GM21825 (cell line): ENCODE data around the gene CEP250.

Source experiments
- ATAC-seq: cut with Tn5 transposase; IDR thresholded peaks from one replicate; pipeline ENCODE4 v1.9.1; 2021; ENCODE audit warnings: mild to moderate bottlenecking, moderate library complexity; ENCODE audit not compliant: unreplicated experiment

Gene CEP250, protein sequence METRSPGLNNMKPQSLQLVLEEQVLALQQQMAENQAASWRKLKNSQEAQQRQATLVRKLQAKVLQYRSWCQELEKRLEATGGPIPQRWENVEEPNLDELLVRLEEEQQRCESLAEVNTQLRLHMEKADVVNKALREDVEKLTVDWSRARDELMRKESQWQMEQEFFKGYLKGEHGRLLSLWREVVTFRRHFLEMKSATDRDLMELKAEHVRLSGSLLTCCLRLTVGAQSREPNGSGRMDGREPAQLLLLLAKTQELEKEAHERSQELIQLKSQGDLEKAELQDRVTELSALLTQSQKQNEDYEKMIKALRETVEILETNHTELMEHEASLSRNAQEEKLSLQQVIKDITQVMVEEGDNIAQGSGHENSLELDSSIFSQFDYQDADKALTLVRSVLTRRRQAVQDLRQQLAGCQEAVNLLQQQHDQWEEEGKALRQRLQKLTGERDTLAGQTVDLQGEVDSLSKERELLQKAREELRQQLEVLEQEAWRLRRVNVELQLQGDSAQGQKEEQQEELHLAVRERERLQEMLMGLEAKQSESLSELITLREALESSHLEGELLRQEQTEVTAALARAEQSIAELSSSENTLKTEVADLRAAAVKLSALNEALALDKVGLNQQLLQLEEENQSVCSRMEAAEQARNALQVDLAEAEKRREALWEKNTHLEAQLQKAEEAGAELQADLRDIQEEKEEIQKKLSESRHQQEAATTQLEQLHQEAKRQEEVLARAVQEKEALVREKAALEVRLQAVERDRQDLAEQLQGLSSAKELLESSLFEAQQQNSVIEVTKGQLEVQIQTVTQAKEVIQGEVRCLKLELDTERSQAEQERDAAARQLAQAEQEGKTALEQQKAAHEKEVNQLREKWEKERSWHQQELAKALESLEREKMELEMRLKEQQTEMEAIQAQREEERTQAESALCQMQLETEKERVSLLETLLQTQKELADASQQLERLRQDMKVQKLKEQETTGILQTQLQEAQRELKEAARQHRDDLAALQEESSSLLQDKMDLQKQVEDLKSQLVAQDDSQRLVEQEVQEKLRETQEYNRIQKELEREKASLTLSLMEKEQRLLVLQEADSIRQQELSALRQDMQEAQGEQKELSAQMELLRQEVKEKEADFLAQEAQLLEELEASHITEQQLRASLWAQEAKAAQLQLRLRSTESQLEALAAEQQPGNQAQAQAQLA (N-terminal part only)

DNA sequence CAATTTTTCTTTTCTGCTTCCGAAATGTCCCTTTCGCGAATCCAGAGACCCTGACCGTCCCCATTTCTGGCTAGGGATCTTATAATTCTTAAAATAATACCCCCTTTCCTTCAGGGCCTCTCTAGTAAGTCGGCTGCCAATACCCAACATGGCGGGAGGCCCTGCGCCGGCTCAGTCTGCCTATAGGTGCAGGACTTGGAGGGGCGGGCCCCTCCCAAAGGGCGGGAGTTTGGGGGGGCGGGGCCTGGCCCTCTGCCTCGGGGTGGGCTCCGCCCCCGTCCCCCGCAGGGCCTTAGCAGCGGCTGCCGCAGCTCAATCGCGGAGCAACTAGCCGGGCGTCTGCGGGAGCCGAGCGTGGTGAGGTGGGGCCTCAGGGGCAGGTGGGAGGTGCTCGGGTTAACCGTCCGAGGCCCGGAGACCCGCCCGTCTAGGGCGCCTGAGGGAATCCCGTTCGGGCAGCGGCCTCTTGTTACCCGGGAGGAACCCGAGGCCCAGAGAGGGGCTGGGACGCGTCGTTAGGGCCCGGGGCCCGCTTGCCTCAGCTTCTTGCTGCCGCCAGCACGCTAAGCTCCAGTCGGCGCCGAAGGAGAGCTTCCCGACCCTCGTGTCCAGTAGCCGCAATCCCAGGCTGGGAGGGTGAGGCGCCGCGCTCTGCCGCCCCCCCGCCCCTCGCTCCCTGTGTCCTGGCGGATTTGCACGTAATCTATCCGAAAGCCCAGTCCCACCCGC, at the start of gene CEP250:
TSS of gene CEP250 (plus strand) at position 718 of the 729 bp plus-strand sequence. CDS start 6,770 bp downstream, outside the sequence.
- ATAC-seq = peak; percentile 88

DNA sequence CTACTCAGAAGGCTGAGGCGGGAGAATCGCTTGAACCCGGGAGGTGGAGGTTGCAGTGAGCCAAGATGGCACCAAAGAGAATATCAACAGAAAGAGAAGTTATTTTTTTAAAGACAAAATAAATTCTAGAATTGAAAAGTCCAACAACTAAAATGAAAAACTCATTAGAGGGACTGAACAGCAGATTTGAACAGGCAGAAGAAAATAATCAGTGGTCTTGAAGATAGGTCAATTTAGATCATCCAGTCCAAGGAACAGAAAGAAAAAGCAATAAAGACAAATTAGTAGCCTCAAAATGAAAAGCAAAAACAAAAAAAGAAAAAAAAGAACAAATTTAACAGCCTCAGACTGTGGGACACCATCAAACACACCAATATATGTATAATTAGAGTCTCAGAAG, 49.6 kb upstream of the CEP250 start:
- no peak for ATAC-seq

DNA sequence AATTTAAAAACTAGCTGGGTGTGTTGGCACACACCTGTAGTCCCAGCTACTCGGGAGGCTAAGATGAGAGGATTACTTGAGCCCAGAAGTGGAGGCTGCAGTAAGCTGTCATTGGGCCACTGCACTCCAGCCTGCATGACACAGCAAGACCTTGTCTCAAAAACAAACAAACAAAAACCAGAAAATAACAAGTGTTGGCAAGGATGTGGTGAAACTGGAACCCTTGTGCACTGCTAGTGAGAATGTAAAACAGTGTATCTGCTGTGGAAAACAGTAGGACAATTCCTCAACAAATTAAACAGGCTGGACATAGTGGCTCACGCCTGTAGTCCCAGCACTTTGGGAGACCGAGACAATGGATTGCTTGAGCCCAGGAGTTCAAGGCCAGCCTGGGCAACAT, 47.1 kb upstream of the CEP250 start:
- ATAC-seq = no peak

DNA sequence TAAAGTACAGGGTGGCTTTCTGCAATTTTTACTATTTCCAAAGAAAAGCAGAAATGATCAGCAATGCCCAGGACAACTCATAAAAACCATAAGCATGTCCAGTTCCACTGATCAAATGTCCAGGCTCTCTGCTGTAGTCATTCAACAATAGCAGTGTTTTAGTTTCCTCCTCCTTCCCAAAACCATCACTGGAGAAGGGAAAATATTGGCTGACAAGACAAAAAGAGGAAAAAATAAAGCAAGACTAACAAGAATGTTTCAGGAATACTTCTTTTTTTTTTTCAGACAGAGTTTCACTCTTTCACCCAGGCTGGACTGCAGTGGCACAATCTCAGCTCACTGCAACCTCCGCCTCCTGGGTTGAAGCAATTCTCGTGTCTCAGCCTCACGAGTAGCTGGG, 45.9 kb upstream of the CEP250 start:
- no peak for ATAC-seq

DNA sequence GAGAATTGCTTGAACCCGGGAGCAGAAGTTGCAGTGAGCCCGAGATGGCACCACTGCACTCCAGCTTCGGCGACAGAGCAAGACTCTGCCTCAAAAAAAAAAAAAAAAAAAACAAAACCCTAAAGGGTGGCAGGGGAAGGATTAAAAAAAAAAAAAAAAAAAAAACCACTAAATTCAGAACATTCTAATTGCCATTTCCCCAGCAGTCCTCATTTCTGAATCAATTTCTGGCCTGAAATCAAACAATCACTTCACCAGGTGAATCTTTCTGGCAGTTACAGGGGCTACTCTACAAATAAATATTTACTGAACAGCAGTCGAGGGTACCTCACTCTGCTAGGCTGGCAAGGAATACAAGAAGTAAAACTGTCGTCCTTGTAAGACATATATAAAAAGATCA, 44.8 kb upstream of the CEP250 start:
- no peak for ATAC-seq

DNA sequence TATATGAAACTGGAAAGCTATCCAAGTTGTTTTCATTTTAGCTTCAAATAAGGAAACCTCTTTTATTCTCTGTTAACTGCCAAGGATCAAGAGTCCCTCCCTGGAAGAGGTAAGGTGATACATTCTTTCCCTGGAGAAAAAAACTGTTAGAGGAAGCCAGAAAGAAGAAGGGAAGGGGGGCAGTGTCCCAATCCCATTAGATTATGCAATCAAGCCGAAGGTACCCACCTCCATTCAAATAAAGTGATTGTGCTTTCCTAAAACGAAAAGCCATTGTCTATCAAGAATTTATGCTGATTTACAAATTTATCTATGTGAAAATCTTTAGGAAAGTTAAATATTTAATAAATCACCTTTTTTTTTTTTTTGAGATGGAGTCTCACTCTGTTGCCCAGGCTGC, 34.1 kb upstream of the CEP250 start:
- no peak for ATAC-seq

DNA sequence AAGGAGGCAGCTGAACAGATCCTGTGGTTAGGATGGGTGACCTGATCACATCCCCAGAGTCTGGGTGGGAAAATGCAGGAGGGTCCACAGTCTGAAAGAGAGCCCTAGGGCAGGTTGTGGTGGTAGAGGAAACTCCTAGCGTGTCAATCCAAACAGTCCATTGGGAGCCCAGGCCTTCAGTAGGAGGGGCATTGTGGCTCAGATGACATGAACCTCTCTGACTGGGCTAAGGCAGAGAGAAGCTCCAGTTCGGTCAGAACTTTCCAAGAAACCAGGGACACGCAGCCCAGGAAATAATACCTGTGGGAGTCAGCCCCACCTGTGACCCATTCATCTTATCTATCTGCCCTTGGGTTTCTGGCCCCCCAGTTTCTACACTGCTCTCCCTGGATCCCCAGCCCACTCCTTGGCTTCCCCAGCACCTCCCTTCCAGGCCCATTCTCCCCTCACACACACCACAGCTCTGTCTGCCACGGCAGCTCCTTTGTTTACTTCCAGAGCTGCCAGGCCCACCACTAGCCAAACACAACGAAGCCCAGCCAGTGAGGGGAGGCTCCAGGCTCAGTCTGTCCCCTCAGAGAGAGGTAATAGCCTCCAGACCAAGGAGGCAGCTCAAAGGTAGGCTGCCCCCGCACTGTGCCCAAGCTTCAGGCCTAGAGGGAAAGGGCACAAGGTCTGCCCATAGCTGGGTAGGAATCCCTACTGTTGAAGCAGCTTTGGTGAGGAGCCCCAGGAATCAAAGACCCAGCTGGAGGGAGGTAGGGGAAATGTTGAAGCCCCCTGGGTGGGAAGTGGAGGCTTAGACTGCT, 23.6 kb upstream of the CEP250 start:
- ATAC-seq = no peak

DNA sequence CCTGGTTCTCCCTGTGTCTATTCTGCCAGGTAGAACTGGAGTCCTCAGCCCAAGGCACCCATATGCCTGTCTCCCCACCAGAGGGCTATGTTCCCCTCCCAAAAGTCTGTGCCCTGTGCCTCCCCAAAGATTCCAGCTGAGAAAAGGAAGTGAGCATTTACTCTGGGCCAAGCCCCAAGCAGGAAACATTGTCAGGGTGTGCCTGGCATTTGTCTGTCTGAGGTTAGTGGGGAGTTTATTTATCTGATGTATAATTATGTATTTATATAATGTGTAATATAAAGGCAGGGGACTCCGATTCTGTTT, 23.0 kb upstream of the CEP250 start:
- no peak for ATAC-seq

DNA sequence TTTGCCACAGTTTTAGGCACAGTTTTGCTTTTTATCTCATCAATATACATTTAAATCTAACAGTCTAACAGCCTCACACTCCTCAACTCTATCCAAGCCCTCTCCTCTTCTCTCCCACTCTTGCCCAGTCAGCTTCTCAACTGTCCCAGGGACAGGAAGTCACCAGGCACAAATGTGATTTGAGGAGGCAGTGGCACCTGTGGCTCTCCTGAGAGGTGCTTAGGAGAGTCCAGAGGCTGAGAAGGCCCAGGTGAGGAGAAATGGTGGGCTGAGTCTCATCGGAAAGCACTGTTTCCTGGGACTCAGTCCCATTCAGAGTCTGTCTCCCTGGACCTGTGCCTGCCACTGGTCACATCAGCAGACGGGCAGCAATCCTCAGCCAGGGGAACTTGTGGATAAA, 22.1 kb upstream of the CEP250 start:
- no peak for ATAC-seq

DNA sequence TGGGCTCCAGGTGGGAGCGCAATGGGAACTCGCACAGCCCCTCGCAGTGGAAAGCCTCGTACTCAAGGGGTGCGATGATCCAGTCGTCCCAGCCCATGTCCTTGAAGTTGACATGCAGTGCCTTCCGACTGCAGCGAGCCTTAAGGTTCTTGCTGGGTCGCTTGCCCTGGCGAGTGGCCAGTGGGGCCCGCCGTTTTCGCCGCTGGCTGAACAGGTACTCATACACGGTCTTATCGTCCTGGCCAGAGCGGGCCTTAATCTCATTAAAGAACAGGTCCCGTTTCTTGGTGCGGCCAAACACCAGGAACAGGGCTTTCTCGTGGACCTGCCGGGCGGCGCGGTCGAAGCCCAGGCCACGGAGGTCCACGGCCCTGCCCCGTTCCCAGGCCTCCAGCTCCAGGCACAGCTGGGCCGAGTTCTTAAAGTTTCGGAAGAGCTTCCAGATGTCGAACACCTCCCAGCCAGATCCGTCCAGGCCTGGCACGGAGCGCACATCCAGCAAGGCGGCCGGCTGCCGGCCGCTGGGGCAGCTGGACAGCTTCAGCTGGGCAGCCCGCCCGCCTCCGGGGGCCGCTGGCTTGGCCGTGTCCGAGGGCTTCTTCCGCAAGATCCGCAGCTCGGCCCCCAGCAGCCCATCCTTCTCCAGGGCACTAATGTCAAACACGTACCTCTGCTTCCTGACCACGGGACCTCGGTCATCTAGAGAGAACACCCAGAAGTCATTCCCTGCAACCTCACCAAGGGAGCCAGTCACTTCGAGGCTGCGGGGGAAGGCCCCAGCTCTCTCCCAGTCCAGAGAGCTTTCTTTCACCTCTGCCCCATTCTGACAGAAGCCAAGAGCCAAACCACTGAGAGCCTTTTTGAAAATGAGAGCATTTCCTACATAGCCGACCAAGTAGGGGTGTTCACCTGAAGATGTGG, 21.1 kb upstream of the CEP250 start:
- no peak for ATAC-seq

DNA sequence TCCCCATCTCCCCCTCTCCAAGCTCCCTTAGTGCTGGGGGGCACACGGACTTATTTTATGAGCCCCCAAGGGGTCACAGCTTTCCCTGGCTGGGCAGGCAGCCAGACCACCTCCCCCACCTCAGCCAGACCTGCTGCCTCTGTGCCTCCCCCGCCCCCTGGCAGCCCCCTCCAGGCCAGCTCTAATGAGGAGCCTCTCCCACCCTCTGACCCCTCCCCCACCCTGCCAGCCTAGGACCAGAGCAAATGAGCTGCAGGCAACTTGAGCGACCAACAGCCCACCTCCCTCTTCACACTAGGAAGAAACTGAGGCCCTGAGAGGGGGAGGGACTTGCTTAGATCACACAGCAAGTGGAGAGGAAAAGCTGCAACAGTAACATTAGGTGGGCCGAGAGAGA, 19.2 kb upstream of the CEP250 start:
- no peak for ATAC-seq

DNA sequence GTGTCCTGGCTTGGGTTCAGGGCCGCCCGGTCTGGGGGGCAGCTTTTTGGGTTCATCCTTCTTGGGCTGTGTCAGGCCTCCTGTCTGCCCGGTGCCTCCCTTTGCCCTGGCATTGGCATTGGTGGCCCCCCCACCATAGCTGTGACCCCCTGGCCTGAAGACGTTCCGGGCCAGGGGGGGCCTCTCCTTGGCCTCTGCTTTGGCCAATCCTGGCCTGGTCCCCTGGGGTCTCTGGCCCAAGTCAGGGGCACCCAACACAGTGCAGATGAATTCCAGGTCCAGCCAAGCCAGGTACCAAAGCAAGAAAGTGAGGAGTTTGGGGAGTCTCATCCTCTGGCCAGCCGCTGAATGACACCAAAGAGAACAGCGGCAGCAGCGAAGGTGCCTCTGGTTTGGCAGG, 17.8 kb upstream of the CEP250 start:
- ATAC-seq = no peak

DNA sequence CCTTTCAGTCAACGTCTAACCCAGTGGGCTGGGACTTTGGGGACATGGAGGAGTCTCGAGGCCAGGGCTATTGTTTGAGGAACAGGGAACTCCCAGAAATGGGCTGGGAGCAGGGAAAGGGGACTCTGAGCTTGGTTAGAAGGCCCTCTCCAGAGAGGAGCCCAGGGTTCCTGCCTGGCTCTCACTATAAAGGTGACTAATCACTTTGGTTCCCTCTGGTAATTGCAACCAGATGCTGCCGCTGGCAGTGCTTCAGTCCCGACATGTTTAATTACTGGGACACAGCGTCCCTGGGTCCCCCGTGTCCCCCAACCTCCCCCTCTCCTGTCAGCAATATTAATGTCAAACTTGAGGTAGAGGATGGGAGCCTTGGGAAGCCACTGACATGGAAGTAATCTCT, 12.4 kb upstream of the CEP250 start:
- no peak for ATAC-seq

DNA sequence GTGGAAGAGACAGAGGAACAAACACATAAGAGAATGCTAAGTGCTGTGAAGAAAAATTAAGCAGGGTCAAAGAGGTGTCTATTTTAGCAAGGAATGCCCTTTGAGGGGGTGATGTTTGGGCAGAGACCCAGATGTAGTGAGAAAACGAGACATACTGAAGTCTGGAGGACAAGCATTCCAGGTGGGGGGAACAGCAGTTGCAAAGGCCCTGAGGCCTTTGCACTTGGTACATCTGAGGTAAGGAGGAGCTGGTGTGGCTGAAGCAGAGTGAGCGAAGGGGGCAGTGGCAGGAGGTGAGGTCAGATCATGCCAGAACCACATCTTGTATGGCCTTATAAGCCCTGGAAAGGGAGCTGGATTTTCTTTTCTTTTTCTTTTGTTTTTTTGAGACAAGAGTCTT, 11.2 kb upstream of the CEP250 start:
- no peak for ATAC-seq

DNA sequence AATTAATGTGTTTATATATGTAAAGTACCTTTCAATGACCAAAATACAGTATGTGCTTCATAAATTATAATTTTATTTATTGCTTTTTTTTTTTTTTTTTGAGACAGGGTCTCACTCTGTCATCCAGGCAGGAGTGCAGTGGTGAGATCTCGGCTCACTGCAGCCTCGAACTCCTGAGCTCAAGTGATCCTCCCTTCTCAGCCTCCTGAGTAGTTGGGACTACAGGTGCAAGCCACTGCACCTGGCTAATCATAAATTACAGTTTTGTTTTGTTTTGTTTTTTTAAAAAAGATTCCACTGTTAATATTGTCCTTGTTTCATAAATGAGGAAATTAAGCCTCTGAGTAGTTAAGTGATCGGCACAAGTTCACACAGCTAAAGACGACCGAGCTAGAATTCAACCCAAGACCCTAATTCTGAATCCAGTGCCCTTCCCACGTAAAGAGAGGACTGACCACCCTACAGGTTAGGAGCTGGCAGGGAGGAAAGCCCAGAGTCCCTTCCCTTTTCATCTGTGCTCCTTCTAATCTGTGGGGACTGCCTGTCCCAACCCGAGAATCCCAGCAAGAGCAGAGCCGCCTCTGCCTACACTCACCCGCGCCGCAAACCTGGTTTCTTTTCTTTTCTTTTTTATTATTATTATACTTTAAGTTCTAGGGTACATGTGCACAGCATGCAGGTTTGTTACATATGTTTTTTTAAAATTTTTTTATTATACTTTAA, 8.9 kb upstream of the CEP250 start:
- ATAC-seq = no peak

DNA sequence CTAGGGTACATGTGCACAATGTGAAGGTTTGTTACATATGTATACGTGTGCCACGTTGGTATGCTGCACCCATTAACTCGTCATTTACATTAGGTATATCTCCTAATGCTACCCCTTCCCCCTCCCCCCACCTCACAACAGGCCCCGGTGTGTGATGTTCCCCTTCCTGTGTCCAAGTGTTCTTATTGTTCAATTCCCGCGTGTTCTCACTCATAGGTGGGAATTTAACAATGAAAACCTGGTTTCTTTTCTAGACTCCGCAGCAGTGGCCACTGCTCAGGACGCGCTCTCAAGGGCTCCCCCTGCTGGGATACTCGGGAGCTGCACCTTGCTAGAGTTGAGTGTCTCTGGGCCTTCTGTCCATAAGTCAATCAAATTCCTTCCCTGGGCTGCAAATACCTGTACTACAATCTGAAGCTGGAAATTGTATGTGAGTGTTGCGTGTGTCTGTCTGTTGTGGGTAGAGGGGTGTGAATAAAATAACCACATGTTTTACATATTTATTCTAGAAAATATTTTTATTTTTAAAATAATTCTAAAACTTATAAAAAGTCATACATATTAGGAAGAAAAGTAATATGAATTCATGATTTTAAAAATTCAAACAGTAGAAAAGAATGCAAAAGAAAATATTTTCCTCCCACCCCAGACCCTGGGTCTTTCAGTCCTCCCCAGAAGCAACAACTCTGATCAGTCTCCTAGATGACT, 8.2 kb upstream of the CEP250 start:
- no peak for ATAC-seq

DNA sequence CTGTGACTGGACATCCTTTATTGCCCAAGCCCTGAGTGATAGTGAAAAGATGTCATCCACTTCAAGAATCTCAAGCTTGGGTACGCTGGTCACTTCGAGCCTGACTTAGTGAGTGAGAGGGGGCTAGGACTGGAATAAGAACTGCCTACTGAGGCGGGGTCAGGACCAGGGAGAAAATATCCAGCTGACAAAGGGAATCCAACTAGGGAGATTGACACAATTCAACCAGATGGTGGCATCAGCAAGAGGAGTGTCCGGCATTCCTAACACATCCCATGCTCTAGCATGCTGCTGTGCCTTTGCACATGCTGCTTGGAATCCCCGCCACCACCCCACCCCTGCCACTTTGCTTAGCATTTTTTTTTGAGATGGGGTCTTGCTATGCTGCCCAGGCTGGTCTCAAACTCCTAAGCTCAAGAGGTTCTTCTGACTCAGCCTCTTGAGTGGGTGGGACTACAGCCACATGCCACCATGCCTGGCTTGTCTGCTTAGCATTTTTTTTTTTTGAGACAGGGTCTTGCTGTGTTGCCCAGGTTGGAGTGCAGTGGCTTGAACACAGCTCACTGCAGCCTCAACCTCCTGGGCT, 6.5 kb upstream of the CEP250 start:
- no peak for ATAC-seq
